Kidney (tissue), 14 donors: ENCODE measurements around the gene TRPM3. TPM values are rescaled to one million over a fixed set of nuclear protein-coding genes. Genes with fewer than 3 reads are reported as not detected.

ENCODE experiments used
- DNase-seq, 5 donors: peaks; one replicate each; pipeline ENCODE4 v3.0.0-alpha.2; 2013 to 2020
- FAIRE-seq: peaks from 2 replicates; lab custom pipeline; 2012; peaks lifted over from hg19 to GRCh38; lab: Jason Lieb, UNC
- H3K27ac ChIP-seq, 2 donors: one replicate each; pipeline ENCODE4 v1.7.0; 2013; ENCODE audit warnings: low read depth in 2 of 2, low read length in 2 of 2, inconsistent platforms in 1 of 2
- H3K27me3 ChIP-seq: one replicate; pipeline ENCODE4 v1.7.1; 2013; ENCODE audit warnings: low read length, inconsistent platforms; ENCODE audit not compliant: control insufficient read depth, insufficient read depth
- H3K36me3 ChIP-seq, 3 donors: one replicate each; pipeline versions ENCODE4 v1.7.0 to v1.7.1; 2013; ENCODE audit warnings: low read length in 3 of 3, control low read depth in 1 of 3, inconsistent platforms in 1 of 3; ENCODE audit not compliant: insufficient read depth in 3 of 3, control insufficient read depth in 2 of 3
- H3K4me1 ChIP-seq, 3 donors: one replicate each; pipeline versions ENCODE4 v1.7.0 to v1.7.1; 2013; ENCODE audit warnings: low read length in 3 of 3, inconsistent platforms in 1 of 3, low read depth in 1 of 3; ENCODE audit not compliant: control insufficient read depth in 2 of 3, insufficient read depth in 2 of 3
- H3K4me3 ChIP-seq, 3 donors: one replicate each; pipeline versions ENCODE4 v1.7.0 to v1.8.1; 2013; ENCODE audit warnings: low read length in 3 of 3, control low read depth in 1 of 3, inconsistent platforms in 1 of 3
- H3K9ac ChIP-seq, 3 donors: one replicate each; pipeline versions ENCODE4 v1.7.0 to v1.7.1; 2013; ENCODE audit warnings: low read length in 3 of 3, control low read depth in 1 of 3, inconsistent platforms in 1 of 3
- H3K9me3 ChIP-seq, 3 donors: one replicate each; pipeline versions ENCODE4 v1.7.0 to v1.7.1; 2013; ENCODE audit warnings: low read length in 3 of 3, control low read depth in 1 of 3, inconsistent platforms in 1 of 3; ENCODE audit not compliant: control insufficient read depth in 2 of 3, insufficient read depth in 1 of 3
- CTCF ChIP-seq: IDR thresholded peaks from 3 replicates; pipeline ENCODE4 v1.5.1; 2012; ENCODE audit warnings: mild to moderate bottlenecking, moderate library complexity, borderline replicate concordance; ENCODE audit not compliant: insufficient read depth; ENCODE audit errors: extremely low read depth
- intact Hi-C: fragments of 100-400 bp; cut with DNase I; formaldehyde crosslinking; loops from one replicate; pipeline ENCODE4 v1.11.1; 2022
- polyA plus RNA-seq: library from polyadenylated mRNA; stranded (reverse); fragments of 350-450 nt; fragmentation: Illumina TruSeq; extraction: RNeasy Lipid Tissue Mini Kit (QIAGEN cat#74804); gene quantifications from one replicate; pipeline ENCODE4 v1.2.3, GENCODE V29; 2014; ENCODE audit warnings: low read depth, low replicate concordance; ENCODE audit not compliant: insufficient read depth
- total RNA-seq: library from RNA; stranded (reverse); fragmentation: NEBNext Ultra II Directional; extraction: Animal tissue kit (Norgen Biotek cat#: 25700); gene quantifications from one replicate; pipeline ENCODE4 v1.2.1, GENCODE V29; 2021
- donor health status: control.
- donor health status: control.
- donor health status: control.
- donor health status: control.
- donor health status: control.
- donor health status: DM: yes; HTN: yes; CAD: no.
- donor health status: Normal renal cell carcinoma (clear cell type).

TRPM3 gene
- total and polyA plus RNA-seq, 2 donors from 2014 or later, result 8.8 to 11.4 TPM

- Histone ChIP-seq H3K4me3 (no peak overlapping the region), H3K27ac (no peak overlapping the region), H3K36me3 (peaks cover 0 to 4% (median 3%) of the 10 kb centered on the region in 3 donors), H3K4me1 (peaks cover 0 to 6% (median 2%) of the 10 kb centered on the region in 3 donors), H3K27me3 (no peaks in the 10 kb centered on the region), H3K9me3 (no peaks in the 10 kb centered on the region), H3K9ac (no peak overlapping the region)
- intact Hi-C loops, result no loop called here
- FAIRE-seq (no peak), DNase-seq (peak in 1 of 5 donors; percentile 29)
- TF ChIP-seq CTCF, result no peak
These were observed 528.2 kb downstream of the TRPM3 start for GRCh38 chr9:70593241-70593640.

- H3K27ac ChIP-seq, result peak overlapping the region; percentile 50 to 53
- no peak for TF ChIP-seq CTCF
- no peaks in the 10 kb centered on the region for H3K9me3 ChIP-seq
- peaks cover 0 to 22% (median 14%) of the 10 kb centered on the region in 3 donors for H3K4me1 ChIP-seq
- FAIRE-seq (no peak), DNase-seq (no peak)
- peak overlapping the region in 1 of 3 donors; percentile 20 for H3K9ac ChIP-seq
- no peaks in the 10 kb centered on the region for H3K27me3 ChIP-seq
- no peak overlapping the region for H3K4me3 ChIP-seq
- peaks cover 0 to 4% (median 2%) of the 10 kb centered on the region in 3 donors for H3K36me3 ChIP-seq
- intact Hi-C loops, result no loop called here
These were observed 531.1 kb downstream of the TRPM3 start for GRCh38 chr9:70590315-70590677.

GRCh38 chr9:70589571-70590314 lies 531.7 kb downstream of the TRPM3 start:
- intact Hi-C loops, result no loop called here
- DNase-seq (no peak), FAIRE-seq (no peak)
- H3K4me3 ChIP-seq, result no peak overlapping the region
- no peaks in the 10 kb centered on the region for H3K9me3 ChIP-seq
- peaks cover 0 to 22% (median 14%) of the 10 kb centered on the region in 3 donors for H3K4me1 ChIP-seq
- H3K36me3 ChIP-seq, result peaks cover 0 to 4% (median 2%) of the 10 kb centered on the region in 3 donors
- no peak for TF ChIP-seq CTCF
- H3K9ac ChIP-seq, result peak overlapping the region in 1 of 3 donors; percentile 20
- no peaks in the 10 kb centered on the region for H3K27me3 ChIP-seq
- H3K27ac ChIP-seq, result peak overlapping the region; percentile 50 to 53
